HEK293 (cell line): ENCODE data around the gene NEK2.

Experiments used
- GLI4 ChIP-seq: fragments of 450-650 bp; formaldehyde crosslinking; IDR thresholded peaks from 2 replicates; pipeline ENCODE4 v1.5.1; 2016; ENCODE audit warnings: missing biosample characterization, missing genetic modification characterization
- GLIS1 ChIP-seq: fragments of 450-650 bp; formaldehyde crosslinking; IDR thresholded peaks from 2 replicates; pipeline ENCODE4 v1.5.1; 2016; ENCODE audit warnings: missing biosample characterization, missing genetic modification characterization
- HOXD13 ChIP-seq: sonication (generic); formaldehyde crosslinking; IDR thresholded peaks from 2 replicates; pipeline ENCODE4 v1.8.0; 2022; ENCODE audit warnings: missing genetic modification reagents, borderline replicate concordance
- PRDM10 ChIP-seq: fragments of 450-650 bp; formaldehyde crosslinking; IDR thresholded peaks from 2 replicates; pipeline ENCODE4 v1.5.1; 2016; ENCODE audit warnings: missing biosample characterization, missing genetic modification characterization
- TSHZ1 ChIP-seq: fragments of 450-650 bp; formaldehyde crosslinking; IDR thresholded peaks from 2 replicates; pipeline ENCODE4 v1.5.1; 2016; ENCODE audit warnings: missing biosample characterization, missing genetic modification characterization, borderline replicate concordance
- YY2 ChIP-seq: fragments of 450-650 bp; formaldehyde crosslinking; IDR thresholded peaks from 2 replicates; pipeline ENCODE4 v1.5.1; 2016; ENCODE audit warnings: missing biosample characterization, missing genetic modification characterization
- ZBTB49 ChIP-seq: fragments of 450-650 bp; formaldehyde crosslinking; IDR thresholded peaks from 2 replicates; pipeline ENCODE4 v1.5.1; 2016; ENCODE audit warnings: missing biosample characterization, missing genetic modification characterization, low read depth
- ZFP3 ChIP-seq: fragments of 450-650 bp; formaldehyde crosslinking; IDR thresholded peaks from 2 replicates; pipeline ENCODE4 v1.5.1; 2016; ENCODE audit warnings: low read depth, missing biosample characterization, missing genetic modification characterization
- ZFP37 ChIP-seq: fragments of 450-650 bp; formaldehyde crosslinking; IDR thresholded peaks from 2 replicates; pipeline ENCODE4 v1.5.1; 2016; ENCODE audit warnings: missing biosample characterization, missing genetic modification characterization
- ZNF140 ChIP-seq: fragments of 450-650 bp; formaldehyde crosslinking; IDR thresholded peaks from 2 replicates; pipeline ENCODE4 v1.5.1; 2016; ENCODE audit warnings: missing biosample characterization, missing genetic modification characterization
- ZNF248 ChIP-seq: fragments of 450-650 bp; formaldehyde crosslinking; IDR thresholded peaks from 2 replicates; pipeline ENCODE4 v1.5.1; 2017; ENCODE audit warnings: missing biosample characterization, missing genetic modification characterization
- ZNF311 ChIP-seq: fragments of 450-650 bp; formaldehyde crosslinking; IDR thresholded peaks from 2 replicates; pipeline ENCODE4 v1.5.1; 2017; ENCODE audit warnings: missing biosample characterization, missing genetic modification characterization, borderline replicate concordance
- ZNF362 ChIP-seq: fragments of 450-650 bp; formaldehyde crosslinking; IDR thresholded peaks from 2 replicates; pipeline ENCODE4 v1.5.1; 2016; ENCODE audit warnings: missing biosample characterization, missing genetic modification characterization
- ZNF416 ChIP-seq: fragments of 450-650 bp; formaldehyde crosslinking; IDR thresholded peaks from 2 replicates; pipeline ENCODE4 v1.5.1; 2016; ENCODE audit warnings: missing biosample characterization, missing genetic modification characterization
- ZNF423 ChIP-seq: fragments of 450-650 bp; formaldehyde crosslinking; IDR thresholded peaks from 2 replicates; pipeline ENCODE4 v1.5.1; 2016; ENCODE audit warnings: missing biosample characterization, missing genetic modification characterization
- ZNF449 ChIP-seq: fragments of 450-650 bp; formaldehyde crosslinking; IDR thresholded peaks from 2 replicates; pipeline ENCODE4 v1.5.1; 2017; ENCODE audit warnings: missing biosample characterization, mild to moderate bottlenecking, missing genetic modification characterization, moderate library complexity
- ZNF48 ChIP-seq: fragments of 450-650 bp; formaldehyde crosslinking; IDR thresholded peaks from 2 replicates; pipeline ENCODE4 v1.5.1; 2016; ENCODE audit warnings: missing biosample characterization, missing genetic modification characterization
- ZNF529 ChIP-seq: fragments of 450-650 bp; formaldehyde crosslinking; IDR thresholded peaks from 2 replicates; pipeline ENCODE4 v1.5.1; 2017; ENCODE audit warnings: missing genetic modification characterization, missing biosample characterization; ENCODE audit not compliant: insufficient replicate concordance
- ZNF558 ChIP-seq: fragments of 450-650 bp; formaldehyde crosslinking; IDR thresholded peaks from 2 replicates; pipeline ENCODE4 v1.5.1; 2016; ENCODE audit warnings: missing biosample characterization, missing genetic modification characterization
- ZNF571 ChIP-seq: fragments of 450-650 bp; formaldehyde crosslinking; IDR thresholded peaks from 2 replicates; pipeline ENCODE4 v1.5.0; 2017; ENCODE audit warnings: missing biosample characterization, missing genetic modification characterization
- ZNF596 ChIP-seq: fragments of 450-650 bp; IDR thresholded peaks from 2 replicates; pipeline ENCODE4 v1.5.0; 2018; ENCODE audit warnings: missing biosample characterization, mild to moderate bottlenecking, missing genetic modification characterization, moderate library complexity
- ZNF621 ChIP-seq: fragments of 450-650 bp; formaldehyde crosslinking; IDR thresholded peaks from 2 replicates; pipeline ENCODE4 v1.5.1; 2017; ENCODE audit warnings: missing biosample characterization, missing genetic modification characterization
- ZNF624 ChIP-seq: fragments of 450-650 bp; formaldehyde crosslinking; IDR thresholded peaks from 2 replicates; pipeline ENCODE4 v1.5.1; 2017; ENCODE audit warnings: missing biosample characterization, missing genetic modification characterization
- ZNF645 ChIP-seq: fragments of 450-650 bp; formaldehyde crosslinking; IDR thresholded peaks from 2 replicates; pipeline ENCODE4; 2016; ENCODE audit warnings: missing biosample characterization, missing genetic modification characterization
- ZNF677 ChIP-seq: fragments of 450-650 bp; IDR thresholded peaks from 2 replicates; pipeline ENCODE4 v1.5.0; 2018; ENCODE audit warnings: missing biosample characterization, mild to moderate bottlenecking, missing genetic modification characterization, moderate library complexity
- ZNF701 ChIP-seq: fragments of 450-650 bp; formaldehyde crosslinking; IDR thresholded peaks from 2 replicates; pipeline ENCODE4 v1.5.1; 2016; ENCODE audit warnings: missing biosample characterization, missing genetic modification characterization

The NEK2 gene

GRCh38 chr1:211675230-211676105 lies at the start of gene NEK2 (continued):
- TF ChIP-seq PRDM10 (tag by site-specific recombination) (peak; percentile 85), YY2 (tag by site-specific recombination) (no peak), ZNF529 (no peak), ZFP3 (tag by site-specific recombination) (no peak), ZNF621 (tag by site-specific recombination) (no peak), ZNF677 (no peak), GLI4 (peak; percentile 80; the same call in 1 of the 2 replicates), TSHZ1 (tag by site-specific recombination) (peak; percentile 77; the same call in 1 of the 2 replicates), ZNF624 (tag by site-specific recombination) (no peak), ZNF558 (tag by site-specific recombination) (peak; percentile 52; the same call in 1 of the 2 replicates), ZNF48 (tag by site-specific recombination) (no peak), ZNF248 (tag by site-specific recombination) (no peak), HOXD13 (CRISPR knock-in tag) (no peak), ZNF362 (no peak), ZNF416 (no peak), ZNF449 (tag by site-specific recombination) (peak; percentile 15; the same call in 1 of the 2 replicates), ZNF596 (0 out of 2 replicates have a peak, but pooled peaks have one; percentile 10), ZNF701 (tag by site-specific recombination) (no peak), GLIS1 (tag by site-specific recombination) (peak; percentile 58; the same call in 1 of the 2 replicates), ZNF645 (no peak), ZNF311 (tag by site-specific recombination) (no peak), ZBTB49 (tag by site-specific recombination) (no peak), ZNF140 (tag by site-specific recombination) (no peak), ZNF571 (tag by site-specific recombination) (no peak), ZFP37 (tag by site-specific recombination) (0 out of 2 replicates have a peak, but pooled peaks have one; percentile 23), ZNF423 (tag by site-specific recombination) (0 out of 2 replicates have a peak, but pooled peaks have one; percentile 21)
